GM19452 (cell line): Measurements from ENCODE around the gene HINT3.
"Not testable (repeated sequence)": the region's sequence is repeated elsewhere in the genome, so short reads cannot be mapped to it uniquely, and the experiment has no call there.

Experiments
- ATAC-seq: cut with Tn5 transposase; IDR thresholded peaks from one replicate; pipeline ENCODE4 v1.9.1; 2021; ENCODE audit not compliant: unreplicated experiment

HINT3 gene

GRCh38 chr6:125939791-125940190, 16.8 kb upstream of the HINT3 start:
- no peak for ATAC-seq

- ATAC-seq, result no peak
Measured at GRCh38 chr6:125940247-125941041, 16.1 kb upstream of the HINT3 start.

GRCh38 chr6:125942672-125943527, 13.7 kb upstream of the HINT3 start:
- ATAC-seq, result no peak

DNA sequence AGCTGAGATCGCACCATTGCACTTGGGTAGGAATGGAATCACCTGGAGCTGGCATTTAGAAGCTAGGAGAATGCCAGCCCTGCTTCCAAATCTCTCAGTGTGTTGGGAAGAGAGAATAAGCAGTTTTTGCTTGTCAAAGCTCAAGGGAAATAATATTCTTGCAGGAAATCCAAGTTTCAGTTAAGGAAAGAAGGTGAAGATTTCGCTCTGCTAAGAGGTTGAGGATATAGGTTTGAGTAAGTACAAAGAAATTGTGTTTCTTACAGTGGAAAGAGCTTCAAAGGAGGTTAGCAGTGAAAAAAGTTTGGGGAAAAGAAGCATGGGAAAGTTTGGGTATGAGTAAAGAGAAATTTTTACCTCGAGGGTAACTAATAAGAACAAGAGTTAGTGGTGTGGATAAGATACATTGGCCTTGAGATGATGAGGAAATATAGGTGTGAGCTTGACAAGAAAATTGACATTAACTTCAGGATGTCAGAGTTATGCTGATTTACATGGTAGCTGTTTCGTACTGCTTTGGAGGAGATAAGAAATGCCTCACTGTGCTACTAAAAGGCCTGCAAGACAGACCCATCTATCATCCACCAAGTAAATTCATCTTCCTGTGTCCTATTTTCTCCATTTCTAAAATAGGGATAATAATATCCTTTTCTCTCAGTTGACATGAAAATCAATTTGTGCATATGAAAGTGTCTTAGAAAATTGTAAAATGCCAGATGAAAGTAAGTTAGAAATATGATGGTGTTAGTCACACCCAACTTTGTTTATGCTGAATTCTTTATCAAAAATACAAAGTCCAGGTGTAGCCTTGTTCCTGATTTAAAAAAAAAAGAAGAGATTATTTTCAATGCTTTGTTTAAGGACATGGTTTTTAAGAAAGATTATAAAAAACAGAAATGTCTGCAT, 12.8 kb upstream of the HINT3 start:
- ATAC-seq, result no peak

DNA sequence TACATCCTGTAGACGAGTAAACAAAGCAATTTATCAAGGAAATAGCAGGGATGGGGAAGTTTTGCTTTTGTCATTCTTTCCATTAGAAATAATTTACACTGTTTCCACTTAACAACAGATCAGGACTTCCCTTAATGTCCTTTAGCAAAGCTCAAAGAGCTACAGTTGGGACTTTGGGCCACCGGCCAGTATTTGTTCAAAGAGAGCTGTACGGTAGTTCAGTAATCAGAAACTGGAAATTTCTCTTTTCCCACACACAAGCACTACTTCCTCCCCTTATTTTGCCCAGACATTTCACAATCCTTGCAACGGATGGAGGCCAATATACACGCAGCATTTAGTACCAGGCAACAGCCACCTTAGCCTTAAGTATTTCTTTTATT, 12.1 kb upstream of the HINT3 start:
- ATAC-seq, result no peak

DNA sequence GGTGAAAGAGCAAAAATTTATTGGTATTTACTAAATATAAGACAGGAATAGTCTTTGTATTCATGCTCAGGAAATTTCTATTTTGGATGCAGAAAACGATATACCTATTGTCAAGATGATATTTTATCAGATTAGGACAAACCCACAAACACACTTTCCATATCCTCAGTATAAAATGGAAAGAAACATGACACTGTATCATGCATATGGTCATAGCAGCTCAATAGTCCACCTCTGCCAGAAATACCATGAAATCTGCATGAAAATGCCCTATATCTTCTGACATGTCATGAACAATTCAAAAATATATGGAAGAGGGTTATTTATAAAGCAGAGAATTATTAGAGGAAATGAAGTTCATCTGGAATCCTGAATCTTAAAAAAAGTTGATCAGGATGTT, 11.7 kb upstream of the HINT3 start:
- ATAC-seq, result no peak

DNA sequence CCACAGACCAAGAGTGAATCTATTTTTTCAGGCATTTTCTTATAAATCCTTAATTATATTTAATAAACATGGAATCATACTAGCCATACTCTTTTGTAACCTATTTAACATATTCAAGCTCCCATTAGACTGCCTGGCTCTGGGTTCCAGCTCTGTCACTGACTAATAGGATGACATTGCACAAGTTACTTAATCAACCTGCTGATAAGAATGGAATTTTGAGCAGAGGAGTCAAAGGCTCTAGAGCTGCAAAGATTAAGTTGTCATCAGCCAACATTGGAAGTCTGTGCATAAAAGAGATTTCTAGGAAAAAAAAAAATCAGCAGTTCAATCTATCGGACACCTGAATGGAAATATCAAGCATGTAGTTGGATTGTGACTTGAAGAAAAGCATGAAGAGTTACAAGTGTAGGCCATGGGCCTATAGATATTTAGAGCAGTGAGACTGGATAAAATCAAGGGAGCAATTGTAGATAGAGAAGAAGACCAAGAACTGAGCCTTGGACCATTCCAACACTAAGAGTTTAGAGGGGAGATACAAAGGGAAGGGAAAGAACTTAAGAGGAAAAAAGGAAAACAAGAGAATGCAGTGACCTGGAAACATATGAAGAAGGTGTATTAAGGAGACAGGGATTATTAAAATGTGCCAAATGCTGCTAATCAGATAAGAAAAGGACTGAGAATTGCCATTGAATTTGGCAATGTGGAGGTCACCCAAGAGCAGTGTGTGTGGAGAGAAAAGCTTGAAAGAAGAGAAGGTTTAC, 11.0 kb upstream of the HINT3 start:
- no peak for ATAC-seq

GRCh38 chr6:125947615-125948014, 9.0 kb upstream of the HINT3 start:
- ATAC-seq, result no peak

DNA sequence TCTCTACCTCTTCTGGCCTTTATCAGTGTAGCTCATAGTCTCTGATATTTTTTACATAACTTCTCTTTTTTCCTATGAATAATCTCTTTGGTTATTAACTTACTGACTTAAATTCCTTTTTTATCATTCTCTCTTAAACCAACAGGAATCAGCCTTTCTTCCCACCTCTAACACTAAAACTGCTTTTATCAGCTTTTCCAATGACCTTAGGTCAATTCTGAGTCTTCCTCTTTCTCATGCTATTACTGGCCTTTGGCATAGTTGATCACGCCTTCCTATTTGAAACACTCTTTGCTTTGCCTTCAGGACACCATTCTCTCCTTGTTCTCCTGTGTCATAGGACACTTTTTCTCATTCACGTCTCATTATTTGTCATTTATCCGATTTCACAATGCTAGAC, 8.1 kb upstream of the HINT3 start:
- ATAC-seq, result no peak

- no peak for ATAC-seq
Measured at GRCh38 chr6:125949069-125949468, 7.5 kb upstream of the HINT3 start.

GRCh38 chr6:125950293-125950692, 6.3 kb upstream of the HINT3 start:
- no peak for ATAC-seq

DNA sequence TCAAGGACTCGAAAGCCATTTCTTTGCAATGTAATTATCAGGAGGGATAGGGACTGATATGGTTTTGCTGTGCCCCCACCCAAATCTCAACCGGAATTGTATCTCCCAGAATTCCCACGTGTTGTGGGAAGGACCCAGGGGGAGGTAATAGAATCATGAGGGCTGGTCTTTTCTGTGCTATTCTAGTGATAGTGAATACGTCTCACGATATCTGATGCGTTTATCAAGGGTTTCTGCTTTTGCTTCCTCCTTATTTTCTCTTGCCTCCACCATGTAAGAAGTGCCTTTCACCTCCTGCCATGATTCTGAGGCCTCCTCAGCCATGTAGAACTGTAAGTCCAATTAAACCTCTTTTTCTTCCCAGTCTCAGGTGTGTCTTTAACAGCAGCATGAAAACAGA, 5.9 kb upstream of the HINT3 start:
- not testable (repeated sequence) for ATAC-seq

GRCh38 chr6:125951323-125951722, 5.2 kb upstream of the HINT3 start:
- ATAC-seq, result no peak

- no peak for ATAC-seq
Measured at GRCh38 chr6:125952764-125953501, 3.6 kb upstream of the HINT3 start.

GRCh38 chr6:125953502-125953875, 3.1 kb upstream of the HINT3 start:
- no peak for ATAC-seq

GRCh38 chr6:125954735-125955339, 1.7 kb upstream of the HINT3 start:
- ATAC-seq, result no peak

- ATAC-seq, result no peak
Measured at GRCh38 chr6:125955973-125956372, 597 bp upstream of the HINT3 start.

GRCh38 chr6:125957391-125957693, 772 bp downstream of the HINT3 start:
- ATAC-seq, result no peak

- no peak for ATAC-seq
Measured at GRCh38 chr6:125957845-125958244, 1.3 kb downstream of the HINT3 start.

GRCh38 chr6:125959041-125959440, 2.5 kb downstream of the HINT3 start:
- ATAC-seq, result no peak
